ENCODE measurements around the gene DKK2.

DKK2 gene, protein sequence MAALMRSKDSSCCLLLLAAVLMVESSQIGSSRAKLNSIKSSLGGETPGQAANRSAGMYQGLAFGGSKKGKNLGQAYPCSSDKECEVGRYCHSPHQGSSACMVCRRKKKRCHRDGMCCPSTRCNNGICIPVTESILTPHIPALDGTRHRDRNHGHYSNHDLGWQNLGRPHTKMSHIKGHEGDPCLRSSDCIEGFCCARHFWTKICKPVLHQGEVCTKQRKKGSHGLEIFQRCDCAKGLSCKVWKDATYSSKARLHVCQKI

DNA sequence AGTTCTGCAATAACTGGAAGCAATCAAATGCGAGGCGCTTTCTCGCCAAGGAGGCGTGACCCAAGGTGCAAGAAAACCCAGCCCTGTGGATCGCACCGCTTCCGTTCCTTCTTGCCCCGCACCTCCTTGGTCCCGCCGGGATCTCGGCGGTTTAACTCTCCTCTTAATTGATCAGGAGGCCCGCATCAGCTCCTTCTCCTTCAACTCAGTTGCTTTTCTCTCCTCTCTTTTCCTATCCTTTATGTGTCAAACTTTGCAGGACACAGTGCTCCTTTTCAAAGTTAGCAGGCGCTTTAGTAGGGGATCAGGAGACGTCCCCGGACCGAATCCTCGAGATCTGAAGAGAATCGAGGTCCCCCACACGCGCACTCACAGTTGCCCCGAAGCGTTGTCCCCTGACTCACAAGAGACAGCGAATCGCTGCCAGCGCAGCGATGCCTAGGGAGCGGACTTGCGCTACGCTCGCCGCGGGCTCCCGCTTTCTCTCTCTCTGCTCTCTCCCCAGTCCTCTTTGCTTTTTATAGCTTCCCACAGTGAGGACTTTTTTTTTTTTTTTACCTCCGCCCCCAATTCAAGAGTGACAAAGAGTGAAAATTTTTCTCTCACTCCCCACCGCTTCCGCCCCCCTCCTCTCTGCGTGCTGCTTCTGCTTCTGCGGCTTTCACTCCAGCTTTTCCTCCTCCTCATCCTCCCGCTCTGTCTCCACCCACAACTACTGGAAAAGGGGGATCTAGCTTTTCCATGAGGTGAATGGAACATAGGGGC lies at the start of gene DKK2:
DKK2 (minus strand) TSS at position 495 of the 765 bp plus-strand sequence. CDS start 722 bp downstream, outside the sequence.
- peak; percentile 44 for DNase-seq

DNA sequence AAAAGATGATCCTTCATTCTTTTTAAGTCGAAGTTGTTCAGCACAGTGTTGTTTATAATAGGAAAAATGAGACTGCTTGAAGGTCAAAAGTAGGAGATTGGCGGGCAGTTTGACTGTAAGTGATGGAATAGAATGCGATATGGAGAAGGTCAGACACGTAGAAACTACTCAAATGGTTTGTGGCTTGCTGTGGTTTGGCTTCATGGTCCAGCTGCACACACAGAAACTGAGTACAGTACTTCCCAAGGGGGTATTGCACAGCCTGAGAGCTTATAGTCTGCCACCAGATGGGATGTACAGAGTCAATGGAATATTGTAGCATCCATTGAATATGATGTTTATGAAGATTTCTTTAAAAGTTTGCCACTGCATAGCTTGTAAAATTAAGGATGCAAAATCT lies 41.1 kb upstream of the DKK2 start:
- no peak for DNase-seq

DNA sequence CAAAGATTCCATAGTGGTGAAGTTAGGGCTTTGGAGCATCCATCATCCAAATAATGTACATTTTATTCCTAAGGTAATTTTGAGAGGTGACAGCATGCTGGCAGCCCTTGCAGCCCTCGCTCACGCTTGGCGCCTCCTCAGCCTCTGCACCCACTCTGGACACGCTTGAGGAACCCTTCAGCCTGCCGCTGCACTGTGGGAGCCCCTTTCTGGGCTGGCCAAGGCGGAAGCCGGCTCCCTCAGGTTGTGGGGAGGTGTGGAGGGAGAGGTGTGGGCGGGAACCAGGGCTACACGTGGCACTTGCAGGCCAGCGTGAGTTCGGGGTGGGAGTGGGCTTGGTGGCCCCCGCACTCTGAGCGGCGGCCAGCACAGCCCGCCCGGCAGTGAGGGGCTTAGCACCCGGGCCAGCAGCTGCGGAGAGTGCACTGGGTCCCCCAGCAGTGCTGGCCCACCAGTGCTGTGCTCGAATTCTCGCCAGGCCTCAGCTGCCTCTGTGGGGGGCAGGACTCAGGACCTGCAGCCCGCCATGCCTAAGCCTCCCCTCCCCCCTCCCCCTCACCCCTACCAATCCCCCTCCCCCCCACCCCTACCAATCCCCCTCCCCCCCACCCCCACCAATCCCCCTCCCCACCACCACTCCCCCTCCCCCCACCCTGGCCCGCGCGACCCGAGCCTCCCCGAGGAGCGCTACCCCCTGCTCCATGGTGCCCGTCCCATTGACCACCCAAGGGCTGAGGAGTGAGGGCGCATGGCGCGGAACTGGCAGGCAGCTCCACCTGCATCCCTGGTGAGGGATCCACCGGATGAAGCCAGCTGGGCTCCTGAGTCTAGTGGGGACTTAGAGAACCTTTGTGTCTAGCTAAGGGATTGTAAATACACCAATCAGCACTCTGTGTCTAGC lies 37.0 kb upstream of the DKK2 start:
- no peak for DNase-seq

DNA sequence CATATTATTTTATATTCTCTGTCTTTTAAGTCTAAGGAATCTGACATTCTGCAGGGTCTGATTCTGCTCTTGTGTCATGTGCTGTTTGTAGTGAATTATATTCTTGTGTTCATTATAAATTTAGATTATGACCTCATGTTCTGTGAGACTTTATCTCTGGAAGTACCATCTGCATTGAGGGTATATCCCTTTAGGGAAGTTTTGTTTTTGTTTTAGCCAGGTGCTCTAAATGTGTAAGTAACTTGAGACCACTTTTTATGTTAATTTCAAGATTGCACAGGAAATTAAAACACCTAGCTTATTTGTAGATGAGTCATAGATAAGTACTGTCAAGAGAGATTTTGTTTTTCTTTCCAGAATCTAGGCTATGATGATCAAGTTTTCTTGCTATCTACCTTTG lies 35.0 kb upstream of the DKK2 start:
- DNase-seq = no peak

DNA sequence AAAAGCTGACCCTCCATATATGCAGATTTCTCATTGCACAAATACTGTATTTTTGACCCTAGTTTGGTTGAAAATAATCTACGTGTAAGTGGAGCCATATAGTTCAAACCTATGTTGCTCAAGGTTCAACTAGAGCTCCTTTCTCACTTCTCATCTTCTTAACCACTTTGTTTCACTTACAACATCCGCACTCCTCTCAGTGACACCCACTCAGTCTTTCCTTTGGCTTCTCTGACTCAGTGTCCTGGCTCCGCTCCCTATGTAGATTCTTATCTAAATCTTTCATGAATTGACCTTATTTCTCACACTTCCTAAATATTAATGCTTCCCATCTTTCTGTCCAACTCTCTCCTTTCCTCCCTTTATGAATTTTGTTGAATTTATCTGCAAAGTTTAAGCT lies 32.9 kb upstream of the DKK2 start:
- peak; percentile 63 for DNase-seq

DNA sequence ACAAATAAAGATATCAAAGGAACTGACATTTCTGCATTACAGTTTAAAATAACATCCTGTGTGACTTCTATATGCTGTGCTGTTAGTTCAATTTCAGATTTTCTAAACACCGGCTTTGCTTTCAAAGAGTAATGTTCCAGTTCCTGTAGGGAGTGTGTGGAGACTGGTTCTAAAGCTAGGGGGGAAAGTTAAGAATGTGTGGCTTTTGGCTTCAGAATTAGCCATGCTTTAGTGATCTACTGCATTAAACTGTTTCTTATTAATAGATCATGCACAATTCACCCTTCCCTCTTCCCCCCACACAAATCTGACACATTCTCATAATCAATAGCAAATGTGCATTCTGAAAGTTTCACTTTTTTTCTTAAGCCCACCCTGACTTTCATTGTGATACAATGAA lies 32.0 kb upstream of the DKK2 start:
- DNase-seq = no peak

DNA sequence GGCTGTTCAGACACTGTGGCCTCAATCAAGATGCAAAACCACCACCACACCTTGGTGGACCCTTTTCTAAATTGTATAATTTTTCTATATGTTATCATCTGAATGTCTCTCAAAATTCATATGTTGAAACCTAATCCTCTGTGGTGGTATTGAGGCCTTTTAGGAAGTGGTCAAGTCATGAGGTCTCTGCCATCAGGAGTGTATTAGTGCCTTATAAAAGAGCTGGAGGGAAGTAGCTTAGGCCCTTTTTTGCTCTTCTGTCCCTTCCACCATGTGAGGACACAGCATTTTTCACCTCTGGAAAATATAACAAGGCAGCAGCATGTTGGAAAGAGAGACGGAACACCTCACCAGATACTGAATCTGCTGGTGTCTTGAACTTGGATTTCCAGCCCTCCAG lies 30.5 kb upstream of the DKK2 start:
- DNase-seq = no peak

DNA sequence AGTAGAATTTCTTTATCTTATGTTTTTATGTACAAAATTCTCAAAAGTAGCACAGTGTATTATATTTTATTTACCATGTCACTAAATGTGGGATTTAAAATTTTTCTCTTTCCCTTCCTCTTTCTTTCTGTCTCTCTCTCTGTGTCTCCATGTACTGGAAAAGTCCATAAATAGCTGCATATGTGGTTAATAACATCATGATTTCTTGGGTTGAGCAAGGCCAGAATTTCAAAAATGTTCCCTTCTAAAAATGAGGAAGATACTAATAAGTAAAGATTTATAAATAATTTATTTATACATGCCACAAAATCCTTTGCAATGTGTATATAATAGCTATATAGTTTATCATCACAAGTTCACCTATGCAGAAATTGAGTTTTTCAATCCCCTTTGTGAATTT lies 29.1 kb upstream of the DKK2 start:
- no peak for DNase-seq

DNA sequence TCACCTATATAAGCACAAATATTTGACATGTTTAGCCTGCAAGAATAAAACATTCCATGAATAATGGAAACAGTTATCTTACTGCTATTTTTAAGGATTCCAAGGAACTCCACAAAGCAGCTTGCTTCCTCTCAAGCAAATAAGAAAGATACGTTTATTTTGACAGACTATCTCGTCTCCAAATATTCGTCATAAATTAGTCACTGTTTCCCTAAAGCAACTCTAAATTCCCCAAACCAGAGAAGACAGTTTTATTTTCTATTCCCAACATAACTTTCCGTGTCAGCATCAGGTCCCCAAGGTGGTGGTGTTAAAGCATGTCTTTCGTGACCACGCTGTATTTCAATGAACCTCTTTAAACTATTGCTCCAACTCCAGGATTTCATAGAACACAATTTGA lies 24.3 kb upstream of the DKK2 start:
- DNase-seq = peak; percentile 7

DNA sequence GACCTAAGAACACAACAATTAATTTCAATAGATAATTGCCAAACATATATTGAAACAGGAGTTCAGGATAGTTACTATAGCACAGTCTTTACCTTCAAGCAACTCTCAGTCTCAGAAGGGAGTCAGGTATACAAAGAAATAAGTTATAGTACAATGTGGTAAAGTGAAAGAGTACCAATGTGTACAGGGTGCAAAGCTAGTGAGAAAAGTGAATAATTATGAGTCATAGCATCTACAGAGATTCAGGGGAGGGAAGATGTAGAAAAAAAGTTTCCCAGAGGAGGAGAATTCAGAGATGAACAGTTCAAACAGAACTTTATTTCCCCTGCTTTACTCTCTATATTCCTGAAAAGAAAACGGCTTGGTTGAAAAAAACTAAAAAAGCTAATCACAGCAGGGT lies 22.7 kb upstream of the DKK2 start:
- DNase-seq = peak; percentile 13

DNA sequence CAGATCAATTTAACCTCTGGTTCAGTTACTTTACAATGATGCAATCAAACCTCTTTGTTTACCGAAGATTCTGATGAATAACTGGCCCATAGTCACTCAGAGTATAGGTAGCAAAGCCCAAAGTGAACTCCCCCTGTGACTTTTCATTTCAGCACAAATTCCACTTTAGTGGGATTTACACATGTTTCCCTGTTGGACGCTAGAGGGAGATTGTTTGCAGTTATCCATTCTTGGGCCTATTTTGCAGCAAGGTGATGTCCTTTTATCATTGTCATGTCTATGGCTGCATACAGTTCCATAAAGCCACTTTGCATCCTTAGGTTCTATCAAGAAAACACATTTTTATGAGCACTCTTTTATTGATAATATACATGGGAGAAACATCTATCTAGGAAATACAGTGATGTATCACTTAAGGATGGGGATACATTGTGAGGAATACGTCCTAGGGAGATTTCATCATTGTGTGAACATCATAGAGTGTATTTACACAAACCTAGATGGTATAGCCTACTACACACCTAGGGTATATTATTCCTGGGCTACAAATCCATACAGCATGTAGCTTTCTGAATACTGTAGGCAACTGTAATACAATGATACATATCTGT lies 14.5 kb upstream of the DKK2 start:
- DNase-seq = peak; percentile 17

DNA sequence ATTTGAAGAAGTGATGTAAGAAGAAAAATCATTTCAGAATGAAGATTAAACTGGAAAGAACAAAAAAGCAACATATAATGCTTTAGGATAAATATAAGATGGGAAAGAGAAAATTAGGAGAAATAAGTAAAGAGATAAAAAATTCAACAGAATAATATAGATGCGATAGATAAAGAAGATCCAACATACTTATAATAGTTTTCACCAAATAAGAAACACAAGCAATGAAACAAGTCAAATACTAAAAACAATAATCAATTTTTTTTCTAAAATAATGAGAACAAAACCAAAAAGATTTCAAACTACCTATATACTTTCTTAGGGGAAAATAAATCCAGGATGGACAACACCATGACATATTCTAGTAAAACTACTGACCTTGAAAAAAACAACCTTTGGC lies 10.1 kb upstream of the DKK2 start:
- no peak for DNase-seq

DNA sequence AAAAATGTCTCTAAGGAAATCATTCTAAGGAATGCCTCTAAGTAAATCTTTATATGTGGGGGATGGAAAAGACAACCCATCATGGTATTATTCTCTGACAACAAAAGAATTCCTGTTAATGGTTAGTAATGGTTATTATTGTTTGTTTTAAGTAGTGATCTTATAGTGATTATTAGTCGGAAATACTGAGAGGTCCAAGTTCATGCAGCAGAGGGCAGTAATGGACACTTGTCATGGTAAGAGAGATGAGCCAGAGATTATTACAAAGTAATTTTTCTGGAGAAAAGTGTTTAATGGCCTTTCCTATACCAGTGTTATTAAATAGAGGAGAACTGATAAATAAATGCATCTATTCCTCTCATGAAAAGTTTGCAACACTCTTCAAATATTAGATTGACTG lies 8.1 kb upstream of the DKK2 start:
- DNase-seq = peak; percentile 12

DNA sequence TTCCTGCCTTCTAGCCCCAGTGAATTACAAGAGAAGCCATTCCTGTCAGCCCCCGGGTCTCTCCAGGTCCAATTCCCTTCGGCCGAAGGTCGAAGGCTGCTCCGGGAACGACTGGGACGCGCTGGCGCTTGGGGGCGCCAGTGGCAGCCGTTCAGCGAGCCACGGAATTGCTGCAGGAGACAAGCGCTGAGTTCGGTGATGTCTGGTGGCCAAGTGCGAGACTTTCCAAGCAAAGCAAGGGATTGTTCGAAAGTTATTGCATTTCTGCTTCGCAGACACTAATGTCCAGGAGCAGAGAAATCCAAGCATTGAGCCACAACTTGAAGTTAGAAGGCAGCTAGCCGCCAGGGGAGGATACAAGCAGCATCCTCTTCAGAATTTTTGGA lies 1.1 kb upstream of the DKK2 start:
- peak; percentile 55 for DNase-seq

DNA sequence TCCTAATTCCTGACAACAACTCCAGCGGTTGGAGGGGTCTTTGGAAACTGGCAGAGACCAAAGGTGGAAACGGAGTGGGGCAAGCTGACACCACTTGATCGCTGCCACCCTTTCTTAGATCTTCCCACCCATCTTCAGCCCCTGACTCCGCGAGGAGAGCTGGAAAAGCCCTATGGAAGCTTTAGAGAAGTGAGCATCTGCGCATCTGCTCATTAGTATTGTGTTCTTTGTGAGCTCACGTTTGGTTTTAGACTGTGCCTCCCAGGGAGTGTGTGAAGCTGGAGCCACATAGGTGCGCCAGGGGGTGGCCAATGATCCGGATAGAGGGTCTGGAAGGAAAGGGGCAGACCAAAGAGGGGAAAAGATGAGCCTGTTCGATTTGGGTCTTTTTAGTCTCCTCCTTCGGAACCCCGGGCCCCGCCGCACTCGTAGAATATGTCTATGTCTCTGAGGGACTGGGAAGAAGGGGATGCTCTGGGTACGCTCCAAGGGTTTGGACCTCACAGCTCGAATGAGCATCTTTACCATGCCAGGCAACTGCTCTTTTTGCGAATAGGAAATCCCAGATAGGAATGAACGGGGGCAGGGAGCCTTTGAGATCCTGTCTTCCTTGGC lies 578 bp upstream of the DKK2 start:
- DNase-seq = peak; percentile 3

DNA sequence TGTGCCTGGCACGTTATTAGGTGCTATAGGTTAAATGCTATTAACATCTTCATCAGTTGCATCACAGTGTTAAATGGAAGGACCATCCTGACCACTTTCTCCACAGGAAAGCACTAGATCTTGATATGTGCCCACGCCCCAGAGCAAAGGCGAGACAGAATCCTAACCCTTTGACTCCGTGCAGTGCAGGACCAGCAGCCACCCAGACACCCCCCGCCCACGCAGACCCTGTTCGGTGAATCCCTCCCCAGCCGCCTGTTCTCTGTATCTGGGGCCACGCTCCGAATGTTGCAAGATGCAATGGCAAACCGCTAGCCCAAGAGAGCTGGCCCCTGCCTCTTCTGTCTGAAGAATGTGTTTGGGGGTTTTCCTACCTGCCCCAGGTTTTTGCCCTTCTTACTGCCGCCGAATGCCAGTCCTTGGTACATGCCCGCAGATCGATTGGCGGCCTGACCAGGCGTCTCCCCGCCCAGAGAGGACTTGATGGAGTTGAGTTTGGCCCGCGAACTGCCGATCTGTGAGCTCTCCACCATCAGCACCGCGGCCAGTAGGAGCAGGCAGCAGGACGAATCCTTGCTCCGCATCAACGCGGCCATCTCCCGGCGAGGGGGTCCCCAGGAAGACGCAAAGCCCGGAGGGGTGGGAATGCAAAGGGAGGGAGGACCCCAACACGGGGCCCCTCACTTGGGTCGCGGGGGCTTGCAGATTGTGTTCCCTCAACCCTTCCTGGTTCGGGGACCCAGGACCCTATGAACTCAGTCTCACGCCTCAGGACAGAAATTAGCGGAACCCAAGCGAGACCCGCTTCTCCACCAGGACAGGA lies 906 bp downstream of the DKK2 start:
- DNase-seq = peak; percentile 35

DNA sequence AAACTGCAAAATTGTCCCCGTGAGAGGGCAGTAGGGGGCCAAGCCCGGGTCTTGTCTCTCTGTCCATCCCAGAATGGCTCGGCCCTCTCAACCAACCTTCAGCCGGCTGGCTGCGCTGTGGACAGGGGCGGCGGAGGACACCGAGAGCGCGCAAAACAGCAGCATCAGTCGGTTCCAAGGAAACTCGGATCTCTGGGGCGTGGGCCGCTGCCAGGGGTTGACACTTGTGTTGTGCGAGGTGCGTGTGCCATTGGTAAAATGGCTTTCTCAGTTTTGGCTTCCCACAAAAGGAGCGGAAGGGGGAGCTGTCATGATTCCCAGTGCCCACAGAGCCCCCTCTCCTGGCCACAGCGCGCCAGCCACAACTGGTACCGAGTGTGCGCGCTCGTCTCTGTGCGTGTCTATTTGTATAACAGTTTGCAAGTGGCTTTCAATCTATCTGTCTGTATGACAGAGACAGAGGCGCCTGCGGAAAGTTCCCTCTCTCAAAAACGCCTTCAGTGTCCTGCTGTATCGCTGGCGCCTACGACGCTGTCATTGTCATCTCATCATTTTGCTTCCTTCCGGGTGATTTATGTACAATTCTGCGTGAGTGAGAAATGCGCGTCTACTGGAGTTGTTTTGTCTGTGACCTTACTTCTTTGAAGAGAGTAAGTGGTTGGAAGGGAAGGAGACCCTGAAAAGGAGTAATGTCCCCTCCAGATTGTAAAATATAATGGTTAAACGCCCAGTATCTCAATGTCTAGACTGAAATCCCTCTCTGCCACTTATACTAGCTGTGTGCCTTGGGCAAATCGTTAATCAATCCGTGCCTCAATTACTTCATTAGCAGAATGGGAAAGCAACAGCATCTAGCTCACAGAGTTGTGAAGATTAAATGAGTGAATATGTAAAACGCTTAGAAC lies 1.8 kb downstream of the DKK2 start:
- peak; percentile 55 for DNase-seq

DNA sequence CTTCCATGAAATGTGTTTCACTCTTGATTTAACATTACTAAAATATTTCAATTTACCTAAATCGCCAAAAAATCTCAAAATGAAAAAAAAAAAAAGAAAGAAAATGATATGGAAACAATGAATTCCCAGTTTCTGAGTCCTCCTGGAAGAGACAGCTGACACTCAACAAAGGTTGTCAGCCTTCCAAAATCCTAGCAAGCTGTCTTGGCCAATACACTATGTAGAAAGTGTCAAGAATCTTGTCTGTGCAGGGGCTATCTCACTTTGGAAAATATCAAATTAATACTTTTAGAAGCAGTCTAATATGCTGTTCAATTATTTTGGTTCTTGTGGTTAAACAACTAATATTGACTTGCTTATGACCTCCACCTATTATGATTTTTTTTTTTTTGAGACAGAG lies 8.7 kb downstream of the DKK2 start:
- DNase-seq = no peak

DNA sequence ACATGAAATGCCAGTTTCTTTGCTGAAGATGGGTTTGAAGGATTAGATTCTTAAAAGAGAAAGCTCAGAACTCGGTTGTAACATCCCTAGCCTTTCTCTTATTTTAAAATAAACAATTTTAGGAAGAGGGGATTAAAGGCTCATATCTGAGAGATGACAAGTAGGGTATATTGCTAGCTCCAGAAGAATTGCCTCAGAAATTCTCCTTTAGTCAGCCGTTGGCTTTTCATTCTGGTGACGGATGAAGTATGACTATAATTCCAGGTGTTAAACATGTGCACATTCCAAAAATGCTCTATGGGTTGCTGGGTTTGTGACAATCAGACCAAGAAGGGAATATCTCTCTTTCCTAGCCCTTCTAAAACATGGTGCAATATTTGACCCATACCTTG lies 17.8 kb downstream of the DKK2 start:
- no peak for DNase-seq

DNA sequence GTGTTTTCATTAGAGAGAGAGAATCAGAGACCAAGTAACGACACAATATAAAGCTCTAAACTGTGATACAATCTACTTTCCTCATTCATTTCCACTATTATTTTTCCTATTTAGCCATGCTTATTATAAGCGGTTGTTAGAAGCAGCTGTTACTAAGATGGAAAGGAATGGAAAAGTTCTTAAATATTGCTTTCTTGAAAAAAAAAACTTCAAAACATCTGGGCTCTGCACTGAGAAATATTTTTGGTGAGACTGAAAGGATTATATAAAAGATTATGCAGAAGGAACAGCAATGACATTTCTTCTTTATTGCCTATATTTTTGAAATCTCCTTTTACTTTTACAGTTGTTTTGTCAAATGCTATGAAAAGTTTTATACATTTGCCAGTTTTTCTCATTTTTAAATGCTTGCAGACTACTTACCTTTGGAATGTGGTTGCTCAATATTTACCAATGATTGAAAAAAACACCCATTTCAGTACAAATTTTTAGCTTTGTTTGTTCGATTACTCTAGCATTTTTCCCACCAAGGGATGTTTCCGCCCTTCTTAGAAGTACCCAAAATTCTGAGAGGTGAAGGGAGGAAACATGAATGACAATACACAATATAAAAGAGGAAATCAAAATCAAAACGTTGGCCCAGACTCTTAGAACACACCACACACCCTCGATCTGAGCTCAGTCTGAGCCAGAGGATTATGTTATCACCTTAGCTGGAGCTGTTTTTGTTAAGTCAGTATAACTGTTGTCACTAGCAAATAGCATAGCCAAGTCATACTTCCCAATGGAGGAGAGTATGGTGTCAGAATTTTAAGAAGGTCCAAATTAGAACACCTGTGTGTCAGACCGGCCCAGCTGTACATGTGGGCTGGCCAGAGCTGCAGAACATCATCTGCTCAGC lies 18.4 kb downstream of the DKK2 start:
- DNase-seq = no peak
